ENCODE data around the gene PSD2.

DNA sequence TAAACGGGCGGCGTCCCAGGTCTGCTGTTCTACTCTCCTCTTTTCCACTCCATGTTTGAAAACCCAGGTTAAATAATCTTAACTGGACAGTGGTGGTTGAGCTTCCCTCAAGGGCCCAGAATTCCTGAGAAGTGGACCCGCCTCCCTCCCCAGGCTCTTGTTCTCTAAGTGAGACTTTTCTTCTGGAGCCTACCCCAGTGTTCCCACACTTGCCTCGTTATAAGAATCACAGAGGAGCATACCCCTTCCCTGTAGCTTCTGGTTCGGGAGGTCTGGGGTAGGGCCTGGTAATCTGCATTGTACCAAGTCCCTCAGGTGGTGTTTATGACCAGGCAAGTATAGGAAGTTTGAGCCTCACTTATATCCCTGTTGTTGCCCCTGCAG is 12.0 kb downstream of the PSD2 start:
- TF ChIP-seq, protein P1, sequence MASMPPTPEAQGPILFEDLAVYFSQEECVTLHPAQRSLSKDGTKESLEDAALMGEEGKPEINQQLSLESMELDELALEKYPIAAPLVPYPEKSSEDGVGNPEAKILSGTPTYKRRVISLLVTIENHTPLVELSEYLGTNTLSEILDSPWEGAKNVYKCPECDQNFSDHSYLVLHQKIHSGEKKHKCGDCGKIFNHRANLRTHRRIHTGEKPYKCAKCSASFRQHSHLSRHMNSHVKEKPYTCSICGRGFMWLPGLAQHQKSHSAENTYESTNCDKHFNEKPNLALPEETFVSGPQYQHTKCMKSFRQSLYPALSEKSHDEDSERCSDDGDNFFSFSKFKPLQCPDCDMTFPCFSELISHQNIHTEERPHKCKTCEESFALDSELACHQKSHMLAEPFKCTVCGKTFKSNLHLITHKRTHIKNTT (CRISPR knock-in tag; IDR thresholded peaks at IDR 0.05), result no peak
- TF ChIP-seq HDAC1 (CRISPR knock-in tag; IDR thresholded peaks at IDR 0.05) (no peak), NBN (conservative IDR thresholded peaks at IDR 0.05) (no peak), RBM39 (IDR thresholded peaks at IDR 0.05; ENCODE audit: low read depth, low read length, poor library complexity, severe bottlenecking) (no peak), ZIK1 (CRISPR knock-in tag; IDR thresholded peaks at IDR 0.05; ENCODE audit: borderline replicate concordance, low read depth) (no peak)
- TF ChIP-seq, protein P2, sequence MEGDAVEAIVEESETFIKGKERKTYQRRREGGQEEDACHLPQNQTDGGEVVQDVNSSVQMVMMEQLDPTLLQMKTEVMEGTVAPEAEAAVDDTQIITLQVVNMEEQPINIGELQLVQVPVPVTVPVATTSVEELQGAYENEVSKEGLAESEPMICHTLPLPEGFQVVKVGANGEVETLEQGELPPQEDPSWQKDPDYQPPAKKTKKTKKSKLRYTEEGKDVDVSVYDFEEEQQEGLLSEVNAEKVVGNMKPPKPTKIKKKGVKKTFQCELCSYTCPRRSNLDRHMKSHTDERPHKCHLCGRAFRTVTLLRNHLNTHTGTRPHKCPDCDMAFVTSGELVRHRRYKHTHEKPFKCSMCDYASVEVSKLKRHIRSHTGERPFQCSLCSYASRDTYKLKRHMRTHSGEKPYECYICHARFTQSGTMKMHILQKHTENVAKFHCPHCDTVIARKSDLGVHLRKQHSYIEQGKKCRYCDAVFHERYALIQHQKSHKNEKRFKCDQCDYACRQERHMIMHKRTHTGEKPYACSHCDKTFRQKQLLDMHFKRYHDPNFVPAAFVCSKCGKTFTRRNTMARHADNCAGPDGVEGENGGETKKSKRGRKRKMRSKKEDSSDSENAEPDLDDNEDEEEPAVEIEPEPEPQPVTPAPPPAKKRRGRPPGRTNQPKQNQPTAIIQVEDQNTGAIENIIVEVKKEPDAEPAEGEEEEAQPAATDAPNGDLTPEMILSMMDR (CRISPR knock-in tag; IDR thresholded peaks at IDR 0.05), result no peak
- TF ChIP-seq, protein P3, sequence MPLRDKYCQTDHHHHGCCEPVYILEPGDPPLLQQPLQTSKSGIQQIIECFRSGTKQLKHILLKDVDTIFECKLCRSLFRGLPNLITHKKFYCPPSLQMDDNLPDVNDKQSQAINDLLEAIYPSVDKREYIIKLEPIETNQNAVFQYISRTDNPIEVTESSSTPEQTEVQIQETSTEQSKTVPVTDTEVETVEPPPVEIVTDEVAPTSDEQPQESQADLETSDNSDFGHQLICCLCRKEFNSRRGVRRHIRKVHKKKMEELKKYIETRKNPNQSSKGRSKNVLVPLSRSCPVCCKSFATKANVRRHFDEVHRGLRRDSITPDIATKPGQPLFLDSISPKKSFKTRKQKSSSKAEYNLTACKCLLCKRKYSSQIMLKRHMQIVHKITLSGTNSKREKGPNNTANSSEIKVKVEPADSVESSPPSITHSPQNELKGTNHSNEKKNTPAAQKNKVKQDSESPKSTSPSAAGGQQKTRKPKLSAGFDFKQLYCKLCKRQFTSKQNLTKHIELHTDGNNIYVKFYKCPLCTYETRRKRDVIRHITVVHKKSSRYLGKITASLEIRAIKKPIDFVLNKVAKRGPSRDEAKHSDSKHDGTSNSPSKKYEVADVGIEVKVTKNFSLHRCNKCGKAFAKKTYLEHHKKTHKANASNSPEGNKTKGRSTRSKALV (CRISPR knock-in tag; IDR thresholded peaks at IDR 0.05), result no peak

Measured in HepG2 (cell line).